ENCODE results near the gene STUB1. TPM values are rescaled to one million over a fixed set of nuclear protein-coding genes. Genes with fewer than 3 reads are reported as not detected.

Gene STUB1
- total and polyA plus RNA-seq, 2 donors (not counting 3 experiments of a cell fraction or from before 2014, with no cell fraction given): 107 to 147 TPM

- H3K4me1 ChIP-seq (ENCODE audit: control insufficient read depth, extremely low read depth, insufficient read depth, low read length): no peaks in the 10 kb centered on the region
- dilution Hi-C loops (cut with MboI; ENCODE audit: extremely low pct_ligation_motif_present, low sequenced_read_pairs) (no loop called here), intact Hi-C loops (cut with micrococcal nuclease) (loop anchor here (1.0 kb wide), 5 partner anchors 11 to 268 kb away; partner anchors contain the start of gene WDR90)
- FAIRE-seq (peak; percentile 96), DNase-seq (ENCODE audit: low read depth, low spot score) (peak; percentile 88)
- ChIA-PET CTCF (interaction anchor here (0.7 to 1.9 kb wide), 10 partner anchors 9 to 134 kb away, joined by 3 to 16 read pairs (median 3); partner anchors contain the start of genes METTL26 and WDR90), POLR2A (interaction anchor here (0.7 kb wide), 1 partner anchor 12 kb away, joined by 3 read pairs; no protein-coding TSS in a partner anchor)
- H4K20me1 ChIP-seq (replicated peaks; ENCODE audit: control insufficient read depth, extremely low read depth, insufficient read depth, low read length): no peaks in the 10 kb centered on the region
- no TSS peak for BruUV-seq (replicated peaks)
- H3K9me1 ChIP-seq (replicated peaks; ENCODE audit: control insufficient read depth, extremely low read depth, insufficient read depth, low read length): no peaks in the 10 kb centered on the region
- H3K27ac ChIP-seq (ENCODE audit: insufficient read depth, low read depth, low read length): no peak overlapping the region
- H3K9ac ChIP-seq (replicated peaks; ENCODE audit: extremely low read depth, insufficient read depth, low read length): no peak overlapping the region
- peaks cover 0 to 3% of the 10 kb centered on the region in 2 experiments for H3K36me3 ChIP-seq (ENCODE audit: control insufficient read depth in 2 of 2, extremely low read depth in 1 of 2, insufficient read depth in 2 of 2, low read length in 2 of 2)
- no peak overlapping the region for H3K4me2 ChIP-seq (ENCODE audit: insufficient read depth, low read length)
- H3K4me3 ChIP-seq (replicated peaks in 1 of 3; ENCODE audit: insufficient read depth in 1 of 3, low read depth in 1 of 3, low read length in 3 of 3): peak overlapping the region in 1 of 3 experiments; percentile 11
- H2AFZ ChIP-seq (ENCODE audit: low read depth, low read length): peak overlapping the region; percentile 25
- no peaks in the 10 kb centered on the region for H3K9me3 ChIP-seq (replicated peaks; ENCODE audit: control insufficient read depth, insufficient read depth, low read length)
- no peaks in the 10 kb centered on the region for H3K79me2 ChIP-seq (ENCODE audit: control insufficient read depth, insufficient read depth, low read length)
- no peak for TF ChIP-seq EZH2 (IDR thresholded peaks at IDR 0.05; ENCODE audit: borderline replicate concordance, low read depth, low read length, severe bottlenecking)
- TF ChIP-seq, protein P1, sequence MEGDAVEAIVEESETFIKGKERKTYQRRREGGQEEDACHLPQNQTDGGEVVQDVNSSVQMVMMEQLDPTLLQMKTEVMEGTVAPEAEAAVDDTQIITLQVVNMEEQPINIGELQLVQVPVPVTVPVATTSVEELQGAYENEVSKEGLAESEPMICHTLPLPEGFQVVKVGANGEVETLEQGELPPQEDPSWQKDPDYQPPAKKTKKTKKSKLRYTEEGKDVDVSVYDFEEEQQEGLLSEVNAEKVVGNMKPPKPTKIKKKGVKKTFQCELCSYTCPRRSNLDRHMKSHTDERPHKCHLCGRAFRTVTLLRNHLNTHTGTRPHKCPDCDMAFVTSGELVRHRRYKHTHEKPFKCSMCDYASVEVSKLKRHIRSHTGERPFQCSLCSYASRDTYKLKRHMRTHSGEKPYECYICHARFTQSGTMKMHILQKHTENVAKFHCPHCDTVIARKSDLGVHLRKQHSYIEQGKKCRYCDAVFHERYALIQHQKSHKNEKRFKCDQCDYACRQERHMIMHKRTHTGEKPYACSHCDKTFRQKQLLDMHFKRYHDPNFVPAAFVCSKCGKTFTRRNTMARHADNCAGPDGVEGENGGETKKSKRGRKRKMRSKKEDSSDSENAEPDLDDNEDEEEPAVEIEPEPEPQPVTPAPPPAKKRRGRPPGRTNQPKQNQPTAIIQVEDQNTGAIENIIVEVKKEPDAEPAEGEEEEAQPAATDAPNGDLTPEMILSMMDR (IDR thresholded peaks at IDR 0.05; ENCODE audit: extremely low read depth in 1 of 2, insufficient read depth in 1 of 2, low read depth in 1 of 2, low read length in 2 of 2): peak; percentile 38 to 74
- TF ChIP-seq MAX (IDR thresholded peaks at IDR 0.05; ENCODE audit: insufficient read depth, insufficient read length): peak; percentile 59
- peak; percentile 56 for TF ChIP-seq POLR2A (IDR thresholded peaks at IDR 0.05; ENCODE audit: low read depth, low read length)
- no peak for TF ChIP-seq JUN (IDR thresholded peaks at IDR 0.05; ENCODE audit: borderline replicate concordance, insufficient read depth, insufficient read length, low read depth)
- TF ChIP-seq GATA2 (IDR thresholded peaks at IDR 0.05; ENCODE audit: insufficient read depth, insufficient read length, low read depth, low read length): no peak
- no peak for TF ChIP-seq MYC (IDR thresholded peaks at IDR 0.05; ENCODE audit: low read depth, low read length)
- no peak for TF ChIP-seq FOS (IDR thresholded peaks at IDR 0.05; ENCODE audit: borderline replicate concordance, insufficient read depth, low read length)
- TF ChIP-seq POLR2AphosphoS5 (IDR thresholded peaks at IDR 0.05; ENCODE audit: insufficient read depth, low read depth, low read length): peak; percentile 54
- H3K27me3 ChIP-seq (ENCODE audit: control insufficient read depth in 2 of 2, insufficient read depth in 2 of 2, low read length in 2 of 2): no peaks in the 10 kb centered on the region
These were observed 19.6 kb upstream of the STUB1 start for GRCh38 chr16:660459-661183.

Measured in endothelial cell of umbilical vein (primary cell).